ENCODE measurements around the gene IMMP2L.

Gene IMMP2L

GRCh38 chr7:111413739-111414138, 148.6 kb downstream of the IMMP2L start:
- H3K27me3 ChIP-seq, result no peaks in the 10 kb centered on the region
- H3K4me3 ChIP-seq (ENCODE audit: low read depth, low read length), result no peak overlapping the region
- no peaks in the 10 kb centered on the region for H3K36me3 ChIP-seq
- no peak for DNase-seq
- H3K4me1 ChIP-seq, result peaks cover 16% of the 10 kb centered on the region
- no peaks in the 10 kb centered on the region for H3K9me3 ChIP-seq
- no peak for TF ChIP-seq CTCF (IDR thresholded peaks at IDR 0.05; ENCODE audit: low read depth, low read length)

GRCh38 chr7:111410899-111411298, 151.4 kb downstream of the IMMP2L start:
- no peak for TF ChIP-seq CTCF (IDR thresholded peaks at IDR 0.05; ENCODE audit: low read depth, low read length)
- peaks cover 3% of the 10 kb centered on the region; the same call in 1 of the 2 replicates for H3K4me1 ChIP-seq
- no peaks in the 10 kb centered on the region for H3K27me3 ChIP-seq
- no peaks in the 10 kb centered on the region for H3K36me3 ChIP-seq
- no peaks in the 10 kb centered on the region for H3K9me3 ChIP-seq
- no peak overlapping the region for H3K4me3 ChIP-seq (ENCODE audit: low read depth, low read length)
- DNase-seq, result no peak

- H3K27me3 ChIP-seq, result no peaks in the 10 kb centered on the region
- TF ChIP-seq CTCF (IDR thresholded peaks at IDR 0.05; ENCODE audit: low read depth, low read length), result no peak
- no peaks in the 10 kb centered on the region for H3K36me3 ChIP-seq
- H3K9me3 ChIP-seq, result no peaks in the 10 kb centered on the region
- no peak for DNase-seq
- H3K4me3 ChIP-seq (ENCODE audit: low read depth, low read length), result no peak overlapping the region
- peaks cover 3% of the 10 kb centered on the region; the same call in 1 of the 2 replicates for H3K4me1 ChIP-seq
These were observed 152.4 kb downstream of the IMMP2L start for GRCh38 chr7:111409714-111410422.

- no peak overlapping the region for H3K4me3 ChIP-seq (ENCODE audit: low read depth, low read length)
- DNase-seq, result no peak
- H3K9me3 ChIP-seq, result no peaks in the 10 kb centered on the region
- peaks cover 3% of the 10 kb centered on the region; the same call in 1 of the 2 replicates for H3K4me1 ChIP-seq
- TF ChIP-seq CTCF (IDR thresholded peaks at IDR 0.05; ENCODE audit: low read depth, low read length), result no peak
- H3K27me3 ChIP-seq, result no peaks in the 10 kb centered on the region
- H3K36me3 ChIP-seq, result no peaks in the 10 kb centered on the region
These were observed 153.6 kb downstream of the IMMP2L start for GRCh38 chr7:111408724-111409123.

- no peaks in the 10 kb centered on the region for H3K9me3 ChIP-seq
- peaks cover 3% of the 10 kb centered on the region; the same call in 1 of the 2 replicates for H3K4me1 ChIP-seq
- no peak overlapping the region for H3K4me3 ChIP-seq (ENCODE audit: low read depth, low read length)
- DNase-seq, result no peak
- no peaks in the 10 kb centered on the region for H3K27me3 ChIP-seq
- H3K36me3 ChIP-seq, result no peaks in the 10 kb centered on the region
- no peak for TF ChIP-seq CTCF (IDR thresholded peaks at IDR 0.05; ENCODE audit: low read depth, low read length)
These were observed 155.0 kb downstream of the IMMP2L start for GRCh38 chr7:111407258-111407657.

- DNase-seq, result no peak
- Histone ChIP-seq H3K4me1 (peaks cover 3% of the 10 kb centered on the region; the same call in 1 of the 2 replicates), H3K9me3 (no peaks in the 10 kb centered on the region), H3K27me3 (no peaks in the 10 kb centered on the region), H3K4me3 (ENCODE audit: low read depth, low read length) (no peak overlapping the region), H3K36me3 (no peaks in the 10 kb centered on the region)
- no peak for TF ChIP-seq CTCF (IDR thresholded peaks at IDR 0.05; ENCODE audit: low read depth, low read length)
These were observed 156.7 kb downstream of the IMMP2L start for GRCh38 chr7:111405621-111406020.

All from BE2C (cell line).